ENCODE data around the gene UGT1A7.

Gene UGT1A7

DNA sequence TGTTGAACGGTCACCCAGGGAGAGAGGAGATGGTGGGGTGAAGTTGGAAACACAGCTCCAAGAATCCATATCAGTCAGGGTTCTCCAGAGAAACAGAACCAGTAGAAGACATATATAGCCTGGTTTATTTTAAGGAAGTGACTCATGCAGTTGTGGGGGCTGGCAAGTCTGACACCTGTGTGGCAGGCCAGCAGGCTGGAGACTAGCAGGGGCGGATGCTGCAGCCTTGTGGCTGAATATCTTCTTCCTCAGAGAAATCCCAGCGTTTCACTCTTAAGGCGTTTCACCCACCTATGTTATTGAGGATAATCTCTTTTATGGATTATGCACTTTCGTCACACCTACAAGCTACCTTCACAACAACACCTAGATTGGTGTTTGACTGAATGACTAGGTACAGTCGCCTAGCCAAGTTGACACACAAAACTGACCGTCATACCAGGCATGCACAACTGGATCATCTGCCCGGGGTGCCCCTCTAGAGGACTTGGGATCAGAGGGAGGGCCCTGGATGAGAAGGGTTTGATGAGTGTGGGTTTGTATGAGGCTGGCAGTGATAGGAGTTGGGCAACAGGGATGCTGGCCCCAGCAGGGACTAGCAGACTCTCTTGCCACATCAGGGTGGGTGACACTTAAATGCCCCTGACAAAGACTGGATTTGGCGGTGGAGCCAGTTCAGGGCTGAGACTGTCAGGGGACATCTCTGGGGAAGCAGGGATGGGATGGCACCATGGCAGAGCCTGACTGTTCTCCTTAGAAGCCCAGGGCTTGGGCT is 119.8 kb downstream of the UGT1A7 start:
- DNase-seq = no peak

DNA sequence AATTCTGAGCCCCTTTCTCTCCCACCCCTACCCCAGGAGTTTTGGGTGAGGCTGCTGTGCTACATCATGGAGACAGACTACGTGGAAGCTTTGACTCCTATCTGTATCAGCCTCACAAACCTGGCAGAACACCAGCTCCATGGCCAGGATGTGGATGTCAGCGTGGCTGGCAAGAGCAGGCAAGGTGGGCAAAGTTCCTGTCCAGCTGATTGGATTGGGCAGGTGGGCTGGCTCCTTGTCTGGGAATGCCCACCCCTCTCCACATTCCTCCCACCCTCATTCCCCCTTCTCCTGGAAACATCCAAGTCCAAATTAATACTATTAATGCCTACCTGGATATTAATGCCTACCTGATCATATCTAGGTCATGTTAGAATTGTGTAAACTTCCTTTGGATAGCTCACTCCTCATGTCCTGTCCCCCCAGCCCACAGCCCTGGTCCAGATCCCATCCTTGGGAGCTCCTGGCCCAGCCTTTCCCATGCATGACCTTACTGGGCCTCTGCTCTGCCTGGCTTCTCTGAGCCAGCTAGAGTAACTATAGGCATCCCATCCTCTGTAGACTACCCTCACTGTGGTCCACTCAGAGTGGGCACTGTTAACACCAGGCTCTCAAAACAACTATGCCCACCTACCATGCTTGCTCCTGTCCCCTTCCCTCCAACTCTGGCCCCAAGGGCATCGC is 120.6 kb downstream of the UGT1A7 start:
- DNase-seq = no peak

DNA sequence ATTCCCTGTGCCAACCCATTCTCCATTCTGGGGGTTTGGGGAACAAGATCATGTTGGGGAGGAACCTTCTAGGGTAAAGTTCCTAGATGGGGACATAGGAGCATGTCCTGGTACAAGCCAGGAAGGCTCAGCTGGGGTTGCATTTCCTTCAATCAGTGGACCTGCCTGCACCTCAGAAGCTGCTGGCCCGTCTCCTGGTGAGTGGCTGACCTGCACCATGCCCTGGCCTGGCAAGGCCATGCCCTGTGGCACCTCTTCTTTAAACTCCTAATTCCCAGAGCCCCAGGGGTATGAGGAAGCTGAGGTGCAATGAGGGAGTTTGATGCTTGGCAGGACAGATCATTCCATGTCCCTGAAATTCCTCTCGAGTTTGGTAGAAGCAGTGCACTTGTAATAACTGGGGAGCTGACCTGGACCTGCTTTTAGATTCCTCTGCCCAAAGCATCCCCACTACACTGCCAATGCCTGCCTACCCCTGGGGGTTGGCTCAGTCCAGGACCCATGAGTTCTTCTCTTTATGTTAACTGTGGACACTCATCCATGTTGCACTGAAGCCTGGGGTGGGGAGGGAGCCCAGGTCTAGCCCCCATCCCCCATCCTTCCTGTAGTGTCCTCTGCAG is 121.7 kb downstream of the UGT1A7 start:
- no peak for DNase-seq

DNA sequence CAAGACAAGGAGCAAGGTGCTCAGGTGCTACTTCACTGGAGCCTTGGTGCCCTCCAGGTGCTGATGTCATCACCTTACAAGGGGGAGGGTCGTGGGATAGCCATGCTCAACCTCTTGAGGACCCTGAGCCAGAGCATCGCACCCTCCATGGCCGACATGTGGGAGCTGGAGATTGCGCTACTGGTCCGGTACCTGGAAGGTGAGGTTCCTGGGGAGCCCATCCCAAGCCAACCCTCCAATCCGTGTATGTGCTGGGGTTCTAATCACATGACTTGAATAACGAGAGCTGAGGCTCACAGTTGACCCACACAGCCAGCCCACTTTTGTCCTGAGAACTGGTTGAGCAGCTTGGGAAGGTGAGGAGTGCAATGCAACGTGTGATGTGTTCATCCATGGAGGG is 122.3 kb downstream of the UGT1A7 start:
- DNase-seq = no peak

DNA sequence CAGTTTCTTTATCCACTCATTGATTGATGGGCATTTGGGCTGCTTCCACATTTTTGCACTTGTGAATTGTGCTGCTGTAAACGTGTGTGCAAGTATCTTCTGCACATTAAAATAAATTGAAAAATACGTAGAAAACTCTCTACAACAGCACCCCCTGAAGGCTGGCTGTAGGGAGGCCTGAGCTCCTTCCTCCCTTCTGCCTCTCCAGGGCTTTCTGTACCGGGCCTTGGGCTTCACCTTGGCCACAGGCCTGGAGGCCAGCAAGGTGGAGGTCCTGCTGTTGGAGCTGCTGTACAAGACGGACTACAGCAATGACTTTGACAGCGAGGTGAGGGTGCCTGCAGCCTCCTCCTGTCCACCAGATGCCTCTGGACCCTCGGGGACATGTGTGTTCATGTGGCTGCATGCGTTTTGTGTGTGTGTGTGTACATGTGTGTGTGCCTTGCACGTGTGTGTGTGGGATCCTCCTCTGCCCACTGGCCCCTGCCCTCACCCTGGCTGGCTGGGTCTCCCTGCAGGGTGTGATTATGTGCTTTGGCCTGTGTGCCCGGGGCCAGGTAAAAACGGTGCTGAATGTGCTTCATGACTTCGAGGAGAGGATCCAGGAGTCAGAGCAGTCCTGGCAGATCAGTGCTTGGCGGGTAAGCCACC is 125.6 kb downstream of the UGT1A7 start:
- no peak for DNase-seq

DNA sequence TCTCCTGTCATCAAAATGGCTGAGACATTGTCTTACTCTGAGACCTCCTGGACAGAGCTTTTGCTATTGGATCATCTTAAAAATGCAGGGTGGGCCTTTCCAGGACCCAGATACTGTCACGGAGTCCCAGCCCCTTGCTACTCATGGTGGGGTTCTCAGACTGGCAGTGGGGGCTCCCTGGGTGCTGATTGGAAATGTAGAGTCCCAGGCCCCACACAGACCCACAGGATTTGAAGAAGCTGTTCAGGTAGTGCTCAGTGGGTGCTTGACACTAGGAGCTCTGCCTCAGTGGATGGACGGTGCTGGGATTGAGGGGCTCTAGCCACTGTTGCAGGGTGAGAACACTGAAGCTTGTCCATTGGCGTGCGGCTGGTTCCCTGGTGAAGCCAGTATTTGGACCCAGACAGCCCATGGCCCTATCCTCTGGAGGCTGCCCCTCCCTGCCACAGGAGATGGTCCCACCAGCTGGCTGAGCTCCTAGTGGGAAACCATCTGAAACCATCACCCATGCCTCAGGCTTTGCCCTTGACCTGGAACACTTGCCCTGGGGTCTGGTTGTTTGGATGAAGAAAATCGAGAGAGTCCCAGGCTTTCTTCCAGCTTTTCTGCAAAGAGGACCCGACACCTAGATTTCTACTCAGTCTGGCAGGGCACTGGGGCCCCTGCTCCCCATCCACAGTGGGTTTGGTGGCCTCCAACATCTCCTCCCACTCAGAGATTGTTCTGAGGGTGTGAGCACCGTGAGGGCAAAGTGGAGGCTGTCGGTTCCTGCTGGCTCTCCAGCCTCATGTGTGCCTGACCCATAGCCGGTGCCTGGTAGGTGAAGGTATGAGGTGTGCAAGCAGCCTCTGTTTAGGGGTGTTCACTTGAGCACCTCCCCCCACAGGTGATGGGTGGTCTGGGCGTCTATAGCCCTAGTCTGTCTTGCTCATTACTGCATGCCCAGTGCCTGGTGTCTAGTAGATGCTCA is 126.5 kb downstream of the UGT1A7 start:
- DNase-seq = no peak

DNA sequence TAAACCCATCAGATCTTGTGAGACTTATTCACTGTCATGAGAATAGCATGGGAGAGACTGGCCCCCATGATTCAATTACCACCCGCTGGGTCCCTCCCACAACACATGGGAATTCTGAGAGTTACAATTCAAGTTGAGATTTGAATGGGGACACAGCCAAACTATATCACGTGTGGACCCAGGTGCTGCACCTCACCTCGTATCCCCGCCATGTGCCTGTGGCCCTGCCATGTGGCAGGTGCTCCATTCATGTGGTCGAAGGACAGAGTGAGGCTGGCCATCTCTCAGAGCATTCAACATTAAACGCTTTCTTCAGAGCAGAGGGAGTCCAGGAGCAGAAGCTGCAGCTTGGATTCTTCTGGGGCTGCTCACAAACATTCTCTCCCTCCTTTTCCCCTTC is 128.7 kb downstream of the UGT1A7 start:
- no peak for DNase-seq

DNA sequence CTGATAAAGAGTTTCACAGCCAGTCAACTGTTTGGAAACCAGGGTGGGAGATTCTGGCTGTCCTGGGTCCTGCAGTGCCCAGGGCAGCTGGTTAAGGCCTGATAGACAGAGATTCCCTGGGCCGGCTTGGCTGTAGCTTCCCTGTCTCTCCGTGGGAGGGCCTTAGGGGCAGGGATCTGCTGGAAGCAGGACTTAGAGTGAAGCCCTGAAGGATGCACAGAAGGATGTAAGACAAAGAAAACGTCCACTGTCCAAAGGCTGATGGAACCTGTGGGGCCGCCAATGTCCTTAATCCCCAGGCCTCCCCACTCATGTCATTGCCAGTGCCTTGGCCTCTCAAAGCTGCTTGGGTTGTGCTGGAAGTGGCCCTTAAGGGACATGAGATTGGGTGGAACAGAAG is 129.4 kb downstream of the UGT1A7 start:
- DNase-seq = no peak

DNA sequence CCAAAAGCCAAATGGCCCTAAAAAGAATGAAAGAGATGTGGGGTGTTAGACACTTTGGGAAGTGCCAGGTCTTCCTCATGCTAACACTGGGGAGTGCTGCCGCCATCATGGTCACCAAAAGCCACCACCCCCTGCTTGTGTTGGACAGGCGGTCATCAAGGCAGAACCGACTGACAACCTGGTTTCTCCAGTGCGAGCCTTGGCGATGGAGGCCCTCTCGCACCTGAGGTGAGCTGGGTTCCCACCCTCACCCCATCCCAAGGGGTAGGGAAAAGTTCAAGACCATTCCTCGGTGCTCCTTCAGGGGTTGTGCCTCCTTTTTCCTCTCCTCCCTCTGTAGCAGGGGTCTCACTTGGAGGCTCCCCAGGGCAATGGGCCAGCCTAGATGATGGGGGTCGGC is 130.0 kb downstream of the UGT1A7 start:
- DNase-seq = no peak

DNA sequence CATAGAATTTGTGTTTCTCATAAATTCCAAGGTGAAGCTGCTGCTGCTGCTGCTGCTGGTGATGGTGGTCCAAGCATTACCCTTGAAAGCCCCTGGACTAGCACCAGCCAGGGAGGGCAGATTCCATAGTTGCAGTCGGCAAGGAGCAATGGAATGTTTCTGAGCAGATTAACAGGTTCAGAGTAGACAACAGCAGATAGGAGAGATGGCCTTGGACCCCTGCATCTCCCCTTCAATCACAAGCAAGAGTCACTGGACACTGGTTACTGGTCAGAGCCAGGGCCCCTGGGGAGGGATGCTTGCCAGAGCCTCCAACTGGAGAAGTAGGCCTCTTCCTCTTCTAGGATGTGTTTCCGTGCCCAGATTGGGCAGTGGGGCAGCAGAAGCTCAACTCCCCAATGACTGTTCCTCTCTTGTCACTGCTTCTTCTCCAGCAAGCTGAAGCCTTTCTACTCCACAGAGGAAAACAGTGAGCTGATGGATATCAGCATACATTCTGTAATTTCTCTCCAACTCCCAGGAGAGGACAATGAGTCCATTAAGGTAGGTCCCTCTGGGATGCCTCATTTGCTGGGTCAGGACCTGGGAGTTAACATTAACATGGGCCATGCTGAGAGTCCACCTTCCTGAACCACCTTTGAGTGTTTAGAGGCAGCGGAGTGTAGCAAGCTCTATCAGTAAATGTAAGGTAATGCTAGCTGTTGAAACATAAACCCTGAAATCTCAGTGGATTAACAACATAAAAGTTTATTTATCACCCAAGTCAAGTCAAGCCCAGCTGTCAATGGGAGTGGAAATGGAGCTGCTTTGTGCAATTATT is 131.7 kb downstream of the UGT1A7 start:
- no peak for DNase-seq

DNA sequence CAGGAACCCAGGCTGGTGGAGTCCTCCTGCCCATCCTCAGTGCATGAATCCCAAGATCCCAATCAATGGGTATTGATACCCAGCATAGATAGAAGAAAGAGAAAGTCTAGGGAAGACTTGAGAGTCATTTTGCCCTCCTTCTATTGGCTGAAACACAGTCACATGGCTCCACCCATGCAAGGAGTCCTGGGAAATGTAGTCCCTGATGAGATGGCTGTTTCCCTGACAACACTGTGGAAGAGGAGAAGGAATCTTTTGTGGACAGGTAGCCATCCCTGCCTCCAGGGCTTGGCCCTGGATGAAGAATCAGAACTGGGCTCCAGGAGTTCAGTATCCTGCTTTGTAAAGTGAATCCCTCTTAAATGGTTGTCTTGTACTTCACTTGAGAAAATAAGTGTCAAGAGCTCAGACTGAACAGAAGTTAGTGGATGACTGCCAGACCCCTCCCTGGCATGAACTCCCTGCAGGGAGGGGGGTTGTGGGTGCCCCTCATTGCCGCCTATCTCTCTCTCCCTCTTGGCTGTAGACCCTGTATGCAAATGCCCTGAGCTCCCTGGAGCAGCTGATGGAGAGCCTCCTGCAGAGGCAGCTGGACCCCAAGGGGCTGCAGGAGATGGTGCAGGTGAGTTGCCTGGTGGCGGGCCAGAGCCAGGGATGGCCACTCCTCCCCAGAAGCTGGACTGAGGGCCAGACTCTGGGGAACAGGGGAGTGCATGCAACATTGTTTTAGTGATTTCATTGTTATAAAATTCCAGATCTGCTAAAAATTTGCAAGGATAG is 132.5 kb downstream of the UGT1A7 start:
- no peak for DNase-seq

DNA sequence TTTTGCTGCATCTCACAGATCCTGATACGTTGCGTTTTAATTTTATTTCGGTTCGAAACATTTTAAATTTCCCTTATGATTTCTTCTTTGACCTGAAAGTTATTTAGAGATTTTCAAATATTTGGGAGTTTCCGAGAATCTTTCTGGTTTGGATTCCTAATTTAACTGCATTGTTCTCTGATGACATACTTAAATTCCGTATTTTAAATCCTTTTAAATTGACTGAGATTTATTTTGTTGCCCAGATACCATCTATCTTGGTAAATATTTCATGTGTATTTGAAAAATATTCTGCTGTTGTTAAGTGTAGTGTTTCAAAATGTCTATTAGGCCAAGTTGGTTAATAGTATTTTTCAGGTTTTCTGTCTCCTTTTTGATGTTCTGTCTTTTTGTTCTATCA is 134.2 kb downstream of the UGT1A7 start:
- DNase-seq = no peak

DNA sequence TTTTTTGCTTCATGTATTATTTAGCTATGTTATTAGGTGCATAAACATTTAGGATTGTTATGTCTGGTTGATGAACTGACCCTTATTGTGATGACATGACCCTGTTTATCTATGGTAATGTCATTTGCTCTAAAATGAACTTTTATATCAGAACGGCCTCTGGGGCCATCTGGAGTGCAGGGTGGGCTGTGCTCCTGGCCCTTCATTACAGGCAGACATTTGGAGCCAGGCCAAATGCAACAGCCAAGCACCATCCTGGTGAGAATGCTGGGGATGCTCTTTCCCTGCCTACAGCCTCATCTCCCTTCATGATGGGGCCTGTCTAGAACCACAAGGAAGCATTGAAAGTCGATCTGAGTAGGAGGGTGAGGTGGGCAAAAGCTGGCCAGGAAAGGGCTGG is 134.6 kb downstream of the UGT1A7 start:
- DNase-seq = no peak

DNA sequence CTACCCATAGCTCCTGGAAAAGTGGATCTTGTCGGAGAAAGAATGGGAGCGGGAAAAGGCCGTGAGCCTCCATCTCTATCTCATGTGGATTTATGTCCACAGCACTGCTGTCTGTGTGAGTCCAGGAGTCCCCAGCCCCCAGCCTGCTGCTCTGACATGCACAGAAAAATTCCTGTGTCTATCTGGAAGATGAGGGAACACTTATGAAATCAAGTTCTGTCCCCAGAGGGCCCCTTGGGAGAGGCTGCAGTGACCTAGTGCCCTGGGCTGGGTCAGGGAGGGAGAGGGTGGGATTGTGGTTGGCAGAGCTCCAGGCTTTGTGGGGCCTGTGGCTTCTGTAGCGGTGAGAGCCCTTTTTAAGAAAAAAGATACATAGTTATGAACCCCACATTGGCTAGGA is 135.1 kb downstream of the UGT1A7 start:
- no peak for DNase-seq

DNA sequence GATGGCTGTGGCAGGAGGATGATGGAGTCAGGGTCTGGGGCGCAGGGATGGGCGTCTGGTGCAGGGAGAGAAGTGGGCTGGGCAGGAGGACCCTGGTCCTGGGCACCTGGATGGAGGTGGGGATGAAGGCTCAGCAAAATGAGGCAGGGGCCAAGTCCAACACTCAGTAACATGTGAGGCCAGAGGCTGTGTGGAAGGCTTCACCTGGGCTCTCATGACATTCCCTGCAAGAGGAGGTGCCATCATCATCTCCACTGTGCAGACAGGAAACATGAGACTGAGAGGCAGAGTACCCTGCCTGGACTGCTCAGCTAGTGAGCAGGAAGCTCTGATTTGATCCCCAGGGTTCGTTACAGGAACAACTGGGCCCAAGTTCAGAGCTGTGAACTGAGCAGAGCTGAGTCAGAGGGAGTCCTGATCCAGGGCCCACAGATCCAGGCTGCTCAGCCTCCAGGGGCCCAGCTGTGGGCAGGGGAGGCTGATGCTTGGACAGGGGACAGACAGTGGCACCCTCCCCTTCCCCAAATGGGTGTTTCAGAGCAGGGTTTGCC is 135.7 kb downstream of the UGT1A7 start:
- DNase-seq = no peak

DNA sequence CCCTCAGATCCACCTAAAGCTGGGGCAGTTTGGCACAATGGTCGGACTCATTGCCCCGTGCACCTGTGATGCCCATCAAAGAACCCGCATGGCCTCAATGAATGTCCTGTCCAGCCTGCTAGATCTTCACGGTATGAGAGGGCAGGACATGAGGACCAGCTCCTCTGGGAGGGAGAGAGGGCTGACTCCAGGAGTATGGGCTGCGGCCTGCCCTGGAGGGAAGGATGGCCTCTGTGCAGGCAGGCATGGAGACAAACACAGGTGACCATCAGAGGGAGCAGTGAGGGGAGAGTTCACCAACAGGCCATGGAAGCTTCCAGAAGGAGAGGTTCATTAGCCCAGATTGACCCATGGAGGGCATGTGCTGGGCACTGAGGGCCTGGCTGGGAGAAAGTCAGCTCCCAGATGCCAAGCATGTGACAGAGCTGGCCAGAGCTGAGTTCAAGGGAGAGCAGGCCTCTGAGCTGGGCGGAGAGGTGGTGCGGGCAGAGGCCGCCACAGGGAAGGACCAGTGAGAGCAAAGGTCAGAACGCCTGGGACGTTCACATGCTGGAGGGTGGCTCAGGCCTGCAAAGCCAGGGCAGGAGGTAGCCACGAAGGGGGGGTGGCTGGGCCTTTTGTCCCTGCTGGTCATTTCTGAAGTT is 136.4 kb downstream of the UGT1A7 start:
- DNase-seq = no peak

DNA sequence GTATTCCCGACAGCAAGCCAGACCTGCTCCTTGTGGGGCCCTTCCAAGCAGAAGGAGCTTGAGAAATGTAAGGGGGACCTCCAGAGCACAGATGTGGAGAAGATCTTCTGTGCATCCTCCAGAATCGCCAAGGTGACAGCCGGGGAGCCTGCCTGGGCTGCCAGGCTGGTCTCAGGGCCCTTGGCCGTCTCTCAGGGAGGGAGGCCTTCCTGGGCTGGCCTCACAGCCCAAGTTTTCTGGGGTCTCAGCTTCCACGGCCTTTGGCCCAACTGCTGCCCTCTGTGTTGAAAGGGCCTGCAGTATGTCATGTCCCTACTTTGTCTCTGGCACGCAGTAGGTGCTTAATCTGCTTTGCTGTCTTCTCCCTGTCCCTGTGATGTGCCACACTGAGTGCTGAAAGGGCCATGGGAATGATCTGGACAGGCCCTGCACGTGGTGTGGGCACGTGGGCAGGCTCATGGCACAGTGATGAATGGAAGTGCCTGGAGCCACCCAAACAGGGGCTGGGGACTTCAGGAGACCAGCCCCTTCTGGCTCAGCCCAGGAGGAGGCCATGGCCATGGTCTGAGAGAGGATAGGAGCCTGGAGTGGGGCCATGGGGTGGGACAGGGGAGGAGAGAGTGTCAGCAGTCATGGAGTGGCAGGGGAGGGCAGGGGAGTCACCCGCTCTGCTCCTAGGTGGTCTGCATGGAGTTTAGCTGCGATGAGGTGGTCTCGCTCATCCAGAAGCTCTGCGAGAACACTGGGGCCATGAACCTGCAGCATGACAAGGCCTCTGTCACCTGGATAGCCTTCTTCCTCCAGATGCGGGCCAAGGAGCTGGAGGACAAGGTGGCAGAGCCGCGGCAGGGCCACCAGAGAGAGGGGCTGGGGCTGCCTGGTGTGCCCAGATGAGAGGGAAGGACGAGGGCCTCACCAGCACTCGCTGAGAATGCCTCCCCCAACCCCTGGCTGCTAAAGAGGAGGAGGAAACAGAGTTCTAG is 137.2 kb downstream of the UGT1A7 start:
- no peak for DNase-seq

DNA sequence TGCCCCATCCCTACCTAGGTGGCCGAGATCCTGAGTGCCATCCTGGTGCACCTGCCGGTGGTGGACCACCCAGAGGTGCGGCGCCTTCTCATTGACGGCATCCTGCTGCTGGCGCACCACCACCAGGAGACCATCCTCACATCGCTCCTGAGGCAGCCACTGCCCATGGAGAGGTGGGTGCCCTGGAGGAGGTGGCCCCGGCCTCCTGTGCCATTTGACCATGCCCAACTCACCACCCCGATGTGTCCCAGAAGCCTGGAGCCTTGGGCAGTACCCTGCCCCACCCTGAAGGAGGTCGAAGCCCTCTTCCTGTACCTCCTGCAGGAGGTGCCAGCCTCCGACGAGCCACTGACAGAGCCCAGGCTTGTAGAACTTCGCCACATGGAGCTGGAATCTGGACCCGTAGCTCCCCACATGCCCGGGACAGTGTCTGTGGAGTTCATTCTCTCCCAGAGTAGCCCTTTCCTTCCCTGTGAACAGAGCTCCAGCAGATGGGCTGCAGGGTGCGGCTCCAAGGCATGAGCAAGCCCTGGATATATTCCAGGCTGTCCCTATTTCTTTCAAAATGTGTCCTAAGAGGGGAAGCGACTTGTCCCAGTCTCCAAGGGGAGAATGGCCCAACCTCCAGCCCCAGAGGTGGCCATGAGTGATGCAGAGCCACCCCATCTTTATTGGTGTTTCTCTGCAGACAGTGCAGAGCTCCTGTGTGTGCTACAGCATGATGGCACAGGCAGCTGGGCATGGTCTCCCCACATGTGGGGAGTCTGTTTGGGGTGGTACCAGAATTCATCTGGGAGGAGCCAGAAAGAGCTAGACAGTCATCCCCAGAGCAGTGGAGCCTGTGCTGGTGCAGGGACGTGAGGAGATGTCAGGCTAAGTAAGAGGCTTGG is 138.4 kb downstream of the UGT1A7 start:
- no peak for DNase-seq
